ENCODE data around the gene CATSPERZ. TPM values are rescaled to one million over a fixed set of nuclear protein-coding genes. Genes with fewer than 3 reads are reported as not detected.

CATSPERZ gene
- total RNA-seq, 1 donor from 2014 or later: not detected

DNA sequence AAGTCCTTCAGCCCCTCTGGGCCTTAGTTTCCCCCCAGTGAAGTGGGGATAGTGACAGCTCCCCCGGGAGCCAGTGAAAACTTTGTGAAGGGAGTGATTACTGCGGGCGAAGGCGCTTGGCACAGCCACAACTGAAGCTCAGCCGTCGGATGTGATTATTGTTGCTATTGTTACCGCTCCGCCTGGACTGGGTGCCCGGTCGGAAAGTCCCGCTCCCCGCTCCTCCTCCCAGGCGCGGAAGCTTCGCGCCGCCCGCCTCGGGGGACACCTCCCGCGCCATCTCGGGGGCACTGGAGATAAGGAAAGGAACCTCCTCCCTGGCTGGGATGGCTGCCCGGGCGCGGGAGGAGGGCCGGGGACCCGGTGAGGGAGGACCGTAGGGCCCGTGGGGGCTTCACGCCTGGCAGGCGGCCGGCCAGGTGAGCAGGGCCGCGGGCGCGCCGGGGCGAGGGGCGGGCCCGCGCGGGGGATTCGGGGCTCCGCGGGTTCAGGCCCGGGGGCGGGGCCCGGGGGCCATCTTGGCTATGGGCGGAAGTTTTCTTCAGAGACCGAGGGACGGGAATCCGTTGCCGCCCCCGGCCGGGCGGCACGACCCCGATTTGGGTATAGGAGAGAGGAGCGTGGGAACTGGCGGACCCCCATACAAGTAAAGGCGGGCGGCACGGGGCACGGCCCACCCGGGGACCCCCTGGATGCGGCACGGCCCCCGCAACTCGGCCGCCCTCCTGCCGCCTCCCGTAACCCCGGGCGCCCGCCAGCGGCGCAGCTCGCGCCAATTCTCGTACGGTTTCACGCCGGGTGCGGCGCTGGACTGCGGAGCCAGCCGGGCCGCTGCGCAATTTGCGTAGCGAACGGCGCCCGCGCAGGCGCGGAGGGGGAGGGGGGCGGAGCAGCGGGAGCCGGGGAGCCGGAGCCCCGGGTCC, 14.9 kb upstream of the CATSPERZ start, which contains the start of gene GPR137:
Gene GPR137, plus strand, starts transcription at position 887 of the 923 bp plus-strand sequence. CDS start 677 bp downstream, outside the sequence.
- DNase-seq (ENCODE audit: low read depth in 2 of 2): peak; percentile 49 to 80

DNA sequence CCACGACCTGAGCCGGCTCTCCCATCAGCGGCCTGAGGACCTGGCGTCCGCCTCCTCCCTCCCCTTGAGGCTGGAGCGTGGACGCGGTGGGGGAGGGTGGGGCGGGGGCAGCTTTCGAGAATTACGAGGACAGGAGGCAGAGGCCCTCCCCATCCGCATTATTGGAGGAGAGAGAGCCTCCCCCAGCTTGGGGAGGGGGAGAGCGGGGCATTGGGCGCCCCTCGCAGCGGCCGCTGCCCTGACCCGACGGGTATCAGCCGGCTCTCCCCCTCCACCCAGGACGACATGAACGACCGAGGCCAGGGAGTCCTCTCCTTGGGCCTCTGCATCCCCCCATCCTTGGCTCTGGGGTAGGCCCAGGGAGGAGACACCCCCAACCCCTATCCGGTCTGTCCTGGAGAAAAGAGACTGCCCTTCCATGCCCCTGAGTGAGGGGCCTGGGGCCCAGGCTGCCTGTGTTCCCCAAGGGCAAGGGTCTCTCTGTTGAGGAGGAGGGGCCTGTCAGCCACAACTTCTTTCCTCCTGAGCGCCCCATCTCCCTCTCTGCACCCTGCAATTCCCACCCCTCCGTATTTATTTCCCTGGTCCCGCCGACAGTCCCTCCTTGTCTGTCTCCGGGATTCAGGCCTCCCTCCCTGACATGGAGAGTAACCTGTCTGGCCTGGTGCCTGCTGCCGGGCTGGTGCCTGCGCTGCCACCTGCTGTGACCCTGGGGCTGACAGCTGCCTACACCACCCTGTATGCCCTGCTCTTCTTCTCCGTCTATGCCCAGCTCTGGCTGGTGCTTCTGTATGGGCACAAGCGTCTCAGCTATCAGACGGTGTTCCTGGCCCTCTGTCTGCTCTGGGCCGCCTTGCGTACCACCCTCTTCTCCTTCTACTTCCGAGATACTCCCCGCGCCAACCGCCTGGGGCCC, 14.0 kb upstream of the CATSPERZ start:
- DNase-seq (ENCODE audit: low read depth in 2 of 2): peak in 1 of 2 donors; percentile 19

- DNase-seq (ENCODE audit: low read depth in 2 of 2): no peak
Observed at GRCh38 chr11:64286801-64287159, 13.4 kb upstream of the CATSPERZ start.

- DNase-seq (ENCODE audit: low read depth in 2 of 2): no peak
Observed at GRCh38 chr11:64287676-64288352, 12.3 kb upstream of the CATSPERZ start.

DNA sequence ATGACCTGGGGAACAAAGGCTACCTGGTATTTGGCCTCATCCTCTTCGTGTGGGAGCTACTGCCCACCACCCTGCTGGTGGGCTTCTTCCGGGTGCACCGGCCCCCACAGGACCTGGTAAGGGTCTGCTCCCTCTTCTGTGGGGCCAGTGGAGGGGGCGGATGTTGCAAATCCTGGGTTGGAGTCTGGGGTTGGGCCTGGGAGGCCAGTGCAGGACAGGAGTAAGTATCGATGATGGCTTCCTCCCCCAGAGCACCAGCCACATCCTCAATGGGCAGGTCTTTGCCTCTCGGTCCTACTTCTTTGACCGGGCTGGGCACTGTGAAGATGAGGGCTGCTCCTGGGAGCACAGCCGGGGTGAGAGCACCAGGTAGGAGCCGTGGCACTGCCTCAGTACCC, 11.8 kb upstream of the CATSPERZ start:
- no peak for DNase-seq (ENCODE audit: low read depth in 2 of 2)

- DNase-seq (ENCODE audit: low read depth in 2 of 2): no peak
Observed at GRCh38 chr11:64289002-64289564, 11.1 kb upstream of the CATSPERZ start.

DNA sequence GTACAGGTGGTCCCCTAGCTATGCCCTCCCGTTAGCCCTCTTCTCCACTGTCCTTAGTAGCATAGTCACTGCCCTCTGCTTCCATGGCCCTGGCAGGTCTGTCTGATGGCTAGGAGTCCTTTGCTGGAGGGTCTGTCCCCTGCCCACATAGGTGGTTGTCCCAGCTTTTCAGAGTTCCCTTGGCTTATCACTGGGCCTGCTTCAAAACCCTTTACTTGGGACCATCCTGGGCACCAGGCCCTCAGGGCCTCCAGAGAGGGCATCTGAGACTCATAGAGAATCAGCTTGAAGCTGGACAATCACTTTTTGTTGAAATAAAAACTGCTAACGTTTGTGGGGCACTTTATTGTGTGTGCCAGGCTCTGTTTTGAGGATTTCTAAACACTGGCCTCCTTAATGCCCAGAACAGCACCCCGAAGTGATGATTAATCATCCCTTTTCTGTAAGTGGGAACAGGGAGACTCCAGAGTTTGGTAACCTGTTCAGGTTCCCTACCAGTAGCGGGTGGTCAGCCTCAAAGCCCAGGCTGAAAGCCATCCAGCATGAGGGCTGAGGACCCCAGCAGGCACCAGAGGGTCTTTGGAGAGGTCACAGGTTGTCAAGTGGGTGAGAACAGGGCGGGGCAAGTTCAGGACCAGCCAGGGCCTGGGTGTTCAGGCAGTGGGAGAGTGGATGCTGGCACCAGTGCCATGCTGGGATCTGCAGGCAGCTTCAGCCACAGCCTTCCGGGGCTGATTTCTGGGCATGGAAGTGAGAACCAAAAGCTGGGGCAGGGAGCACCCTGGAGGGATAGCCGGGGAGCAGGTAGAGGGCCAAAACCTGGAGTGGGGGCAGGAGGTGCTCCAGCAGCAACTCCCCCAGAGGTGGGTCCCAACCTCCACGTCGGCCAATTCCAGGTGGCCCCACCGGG, 9.6 kb upstream of the CATSPERZ start:
- no peak for DNase-seq (ENCODE audit: low read depth in 2 of 2)

DNA sequence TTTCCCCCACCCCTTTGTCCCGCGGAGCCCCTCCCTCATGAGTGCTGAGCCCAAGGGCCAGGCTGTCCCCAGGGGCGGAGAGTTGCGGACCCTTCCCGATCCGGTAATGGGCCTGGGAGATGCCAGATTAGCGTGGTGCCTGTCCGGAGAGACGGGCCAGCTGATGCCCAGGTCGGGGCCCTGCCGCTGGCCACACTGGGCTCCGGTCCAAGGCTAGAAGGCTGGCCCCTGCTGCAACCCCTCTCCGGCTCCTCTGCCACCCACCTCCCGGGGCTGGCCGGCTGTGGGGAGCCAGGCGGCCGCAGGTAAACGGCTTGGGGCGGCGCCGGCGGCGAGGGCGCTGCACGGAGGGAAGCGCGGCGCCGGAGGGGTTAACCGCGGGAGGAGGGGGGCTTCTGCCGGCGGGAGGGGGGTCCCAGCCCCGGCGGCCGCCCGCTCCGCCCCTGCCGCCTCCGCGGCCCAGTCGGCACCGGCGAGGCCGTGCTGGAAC, 8.9 kb upstream of the CATSPERZ start, which contains the start of gene KCNK4:
Gene KCNK4, plus strand, starts transcription at position 41 of the 490 bp plus-strand sequence. CDS start 1,717 bp downstream, outside the sequence.
- DNase-seq (ENCODE audit: low read depth in 2 of 2): no peak

DNA sequence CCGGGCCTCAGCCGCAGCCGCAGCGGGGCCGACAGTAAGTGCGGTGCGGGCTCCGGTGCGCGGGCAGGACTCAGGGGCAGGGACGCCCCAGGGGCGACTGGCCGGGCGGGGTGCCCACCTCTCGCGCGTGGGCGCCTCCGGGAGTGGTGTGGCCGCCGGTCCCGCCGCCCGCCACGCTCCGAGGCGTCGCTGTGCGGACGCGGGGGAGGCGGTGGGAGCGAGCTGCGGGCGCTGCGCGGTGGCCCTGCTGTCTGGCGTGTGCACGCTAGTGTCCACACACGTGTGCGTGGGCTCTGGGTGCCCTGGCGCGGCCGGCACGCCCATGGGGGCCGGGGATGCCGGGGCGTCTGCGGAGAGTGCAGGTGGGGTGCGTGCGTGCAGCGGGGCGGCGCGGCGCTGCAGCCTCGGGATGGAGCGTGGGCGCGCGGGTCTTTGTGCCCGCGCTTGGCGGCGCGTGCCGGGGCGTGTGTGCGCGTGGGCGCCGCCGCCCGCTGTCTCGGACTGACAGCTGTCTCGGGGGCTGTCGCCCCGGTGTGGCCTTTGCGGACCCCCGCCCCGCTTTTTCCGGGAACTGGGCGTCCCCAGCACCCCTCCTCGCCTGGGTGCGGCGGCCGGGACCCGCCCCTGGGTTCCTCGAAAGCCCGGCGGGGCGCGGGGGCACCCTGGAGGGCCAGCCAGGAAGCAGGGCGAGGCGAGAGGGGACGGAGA, 8.3 kb upstream of the CATSPERZ start:
- DNase-seq (ENCODE audit: low read depth in 2 of 2): no peak

DNA sequence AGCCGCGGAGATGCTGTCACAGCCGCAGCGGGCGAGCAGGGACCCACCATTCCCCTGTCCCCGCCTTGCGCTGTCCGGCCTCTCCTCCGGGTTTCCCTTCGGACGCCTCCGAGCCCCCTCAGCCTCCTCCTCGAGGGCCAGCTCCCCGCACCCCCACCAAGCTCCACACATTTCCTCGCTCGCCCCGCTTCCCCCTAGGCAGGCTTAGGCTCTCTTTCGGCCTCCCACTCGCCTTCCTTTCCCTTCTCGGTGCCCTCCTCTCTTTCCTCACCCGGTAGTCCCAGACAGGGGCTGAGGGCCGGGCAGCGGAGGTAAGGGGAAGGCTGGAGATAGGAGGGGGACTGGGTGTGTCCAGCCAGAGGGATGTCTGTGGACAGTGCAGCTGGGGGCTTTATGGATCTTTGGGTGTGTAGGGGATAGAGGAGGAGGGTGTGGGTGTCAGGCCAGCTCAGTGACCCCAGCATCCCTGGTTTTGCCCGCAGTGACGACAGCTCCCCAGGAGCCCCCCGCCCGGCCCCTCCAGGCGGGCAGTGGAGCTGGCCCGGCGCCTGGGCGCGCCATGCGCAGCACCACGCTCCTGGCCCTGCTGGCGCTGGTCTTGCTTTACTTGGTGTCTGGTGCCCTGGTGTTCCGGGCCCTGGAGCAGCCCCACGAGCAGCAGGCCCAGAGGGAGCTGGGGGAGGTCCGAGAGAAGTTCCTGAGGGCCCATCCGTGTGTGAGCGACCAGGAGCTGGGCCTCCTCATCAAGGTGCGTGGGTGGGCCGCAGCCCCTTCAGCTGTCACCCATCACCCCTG, 7.5 kb upstream of the CATSPERZ start:
- no peak for DNase-seq (ENCODE audit: low read depth in 2 of 2)

DNA sequence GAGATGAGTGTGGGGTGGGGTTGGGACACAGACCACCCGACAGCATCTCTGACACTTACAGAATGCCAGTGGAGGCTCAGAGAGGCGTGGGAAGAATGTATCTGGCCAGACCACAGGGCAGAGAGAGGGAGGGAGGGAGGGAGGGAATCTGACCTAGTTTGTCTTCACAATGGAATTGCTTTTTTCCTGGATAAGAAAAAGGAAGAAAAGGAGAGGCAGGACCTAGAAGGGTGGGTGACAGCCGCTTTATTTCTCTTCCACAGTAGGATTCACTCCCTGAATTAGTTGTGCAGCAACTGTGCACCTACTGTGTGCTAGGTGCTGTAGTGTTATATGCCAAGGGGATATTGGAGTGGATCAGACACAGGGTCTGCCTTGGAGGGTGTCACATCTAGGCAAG, 5.4 kb upstream of the CATSPERZ start:
- no peak for DNase-seq (ENCODE audit: low read depth in 2 of 2)

GRCh38 chr11:64295760-64296159, 4.4 kb upstream of the CATSPERZ start:
- no peak for DNase-seq (ENCODE audit: low read depth in 2 of 2)

- no peak for DNase-seq (ENCODE audit: low read depth in 2 of 2)
Observed at GRCh38 chr11:64296236-64296635, 3.9 kb upstream of the CATSPERZ start.

DNA sequence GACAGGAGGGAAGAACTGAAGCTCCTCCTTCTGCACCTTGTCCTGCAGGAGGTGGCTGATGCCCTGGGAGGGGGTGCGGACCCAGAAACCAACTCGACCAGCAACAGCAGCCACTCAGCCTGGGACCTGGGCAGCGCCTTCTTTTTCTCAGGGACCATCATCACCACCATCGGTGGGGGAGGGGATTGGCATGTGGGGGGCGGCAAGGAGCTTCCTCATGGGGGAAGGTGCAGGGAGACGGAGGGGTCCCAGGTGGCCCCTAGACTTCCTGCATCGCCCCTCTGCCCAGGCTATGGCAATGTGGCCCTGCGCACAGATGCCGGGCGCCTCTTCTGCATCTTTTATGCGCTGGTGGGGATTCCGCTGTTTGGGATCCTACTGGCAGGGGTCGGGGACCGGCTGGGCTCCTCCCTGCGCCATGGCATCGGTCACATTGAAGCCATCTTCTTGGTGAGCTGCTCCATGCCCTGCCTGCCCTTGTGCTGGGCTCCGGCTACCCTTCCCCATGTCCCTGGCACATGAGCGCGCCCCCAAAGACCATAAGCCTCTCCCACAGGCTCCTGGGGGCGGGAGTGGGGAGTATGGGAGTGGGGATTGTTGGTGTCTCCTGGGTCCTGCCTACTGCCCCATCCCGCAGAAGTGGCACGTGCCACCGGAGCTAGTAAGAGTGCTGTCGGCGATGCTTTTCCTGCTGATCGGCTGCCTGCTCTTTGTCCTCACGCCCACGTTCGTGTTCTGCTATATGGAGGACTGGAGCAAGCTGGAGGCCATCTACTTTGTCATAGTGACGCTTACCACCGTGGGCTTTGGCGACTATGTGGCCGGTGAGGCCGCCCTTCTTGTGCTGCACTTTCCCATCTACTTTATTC, 3.1 kb upstream of the CATSPERZ start:
- DNase-seq (ENCODE audit: low read depth in 2 of 2): no peak

- no peak for DNase-seq (ENCODE audit: low read depth in 2 of 2)
Observed at GRCh38 chr11:64297699-64298358, 2.3 kb upstream of the CATSPERZ start.

GRCh38 chr11:64298966-64299846, 952 bp upstream of the CATSPERZ start:
- peak in 1 of 2 donors; percentile 28 for DNase-seq (ENCODE audit: low read depth in 2 of 2)

All from dermis microvascular lymphatic vessel endothelial cell (primary cell).